ENCODE data around the gene PLCXD1.

PLCXD1 gene

GRCh38 chrX:334971-335757, 54.0 kb downstream of the PLCXD1 start:
- no peak for DNase-seq (ENCODE audit: low read depth in 2 of 2)

DNA sequence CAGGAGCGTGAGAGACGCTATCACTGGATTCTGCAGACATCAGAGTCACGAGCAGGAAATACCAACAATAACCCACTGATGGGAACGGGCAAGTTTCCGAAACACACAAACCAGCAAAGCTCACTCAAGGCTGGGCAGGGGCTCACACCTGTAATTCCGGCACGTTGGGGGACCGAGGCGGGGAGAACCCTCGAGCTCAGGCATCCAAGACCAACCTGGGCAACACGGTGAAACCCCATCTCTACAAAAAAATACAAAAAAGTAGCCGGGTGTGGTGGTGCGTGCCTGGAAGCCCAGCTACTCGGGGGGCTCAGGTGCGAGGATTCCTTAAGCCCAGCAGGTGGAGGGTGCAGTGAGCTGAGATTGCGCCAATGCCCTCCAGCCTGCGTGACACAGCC, 54.6 kb downstream of the PLCXD1 start:
- no peak for DNase-seq (ENCODE audit: low read depth in 2 of 2)

DNA sequence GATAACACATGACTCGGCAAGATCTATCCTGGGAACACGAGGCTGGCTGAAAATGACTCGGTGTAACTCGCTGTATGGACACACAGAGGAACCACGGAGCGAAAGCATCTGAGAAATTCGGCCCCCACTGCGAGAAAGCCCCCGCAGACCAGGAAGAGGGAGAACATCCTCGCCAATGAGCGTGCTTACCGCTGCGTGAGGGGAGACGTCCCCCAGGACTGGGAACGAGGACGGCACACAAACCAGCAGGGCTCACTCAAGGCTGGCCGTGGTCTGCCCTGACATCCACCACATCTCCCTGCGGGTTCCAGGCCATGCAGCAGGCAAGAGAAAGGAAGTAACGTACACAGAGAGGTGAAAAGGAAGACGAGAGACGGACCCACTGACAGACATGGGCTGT, 55.0 kb downstream of the PLCXD1 start:
- DNase-seq (ENCODE audit: low read depth in 2 of 2): no peak

DNA sequence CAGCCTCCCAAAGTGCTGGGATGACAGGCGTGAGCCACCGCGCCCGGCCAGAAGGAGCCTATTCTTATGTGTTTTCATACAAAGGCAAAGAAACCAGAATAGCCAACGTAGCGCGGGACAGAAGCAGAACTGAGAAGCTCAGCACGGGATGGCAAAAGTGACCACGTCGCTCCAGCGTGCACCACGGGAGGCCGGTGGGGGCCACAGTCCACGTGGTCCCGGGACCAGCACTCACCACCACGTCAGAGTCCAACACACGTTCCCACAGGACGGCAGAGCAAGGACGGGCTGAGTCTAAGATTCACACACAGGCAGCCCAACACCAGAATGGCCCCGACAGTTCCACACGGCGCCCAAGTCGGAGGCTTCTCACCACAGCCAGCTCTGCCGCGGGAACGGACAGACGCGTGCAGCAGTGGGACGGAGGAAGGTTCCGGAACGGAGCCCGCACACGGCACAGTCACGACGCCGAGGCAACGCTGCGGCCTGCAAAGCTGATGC, 56.2 kb downstream of the PLCXD1 start:
- DNase-seq (ENCODE audit: low read depth in 2 of 2): no peak

DNA sequence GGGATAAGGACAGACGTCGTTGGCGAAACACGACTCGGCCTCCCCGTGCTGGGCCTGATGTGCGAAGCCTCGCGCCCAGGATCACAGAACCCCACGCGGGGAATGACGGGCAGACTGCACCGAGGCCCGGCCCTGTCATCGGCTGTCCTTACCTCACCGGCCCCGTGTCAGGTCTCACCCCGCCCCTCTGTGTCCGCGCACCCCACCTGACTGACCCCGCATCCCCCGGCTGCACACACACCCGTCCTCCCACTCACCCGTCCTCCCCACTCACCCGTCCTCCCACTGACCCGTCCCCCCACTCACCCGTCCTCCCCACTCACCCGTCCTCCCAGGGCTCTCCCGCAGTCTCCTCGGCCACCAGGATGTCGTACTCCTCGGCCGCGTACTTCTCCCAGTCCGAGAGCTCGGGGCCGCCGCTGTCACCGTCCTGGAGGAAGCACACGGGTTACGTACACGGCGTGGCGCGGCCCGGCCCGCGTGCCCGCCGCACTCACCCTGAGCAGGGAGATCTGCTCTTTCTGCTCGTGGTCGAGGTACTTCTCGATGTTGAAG, 57.2 kb downstream of the PLCXD1 start:
- no peak for DNase-seq (ENCODE audit: low read depth in 2 of 2)

GRCh38 chrX:338836-339400, 57.7 kb downstream of the PLCXD1 start:
- no peak for DNase-seq (ENCODE audit: low read depth in 2 of 2)

- no peak for DNase-seq (ENCODE audit: low read depth in 2 of 2)
Measured at GRCh38 chrX:340121-340520, 58.9 kb downstream of the PLCXD1 start.

GRCh38 chrX:340641-341423, 59.7 kb downstream of the PLCXD1 start:
- DNase-seq (ENCODE audit: low read depth in 2 of 2): no peak

DNA sequence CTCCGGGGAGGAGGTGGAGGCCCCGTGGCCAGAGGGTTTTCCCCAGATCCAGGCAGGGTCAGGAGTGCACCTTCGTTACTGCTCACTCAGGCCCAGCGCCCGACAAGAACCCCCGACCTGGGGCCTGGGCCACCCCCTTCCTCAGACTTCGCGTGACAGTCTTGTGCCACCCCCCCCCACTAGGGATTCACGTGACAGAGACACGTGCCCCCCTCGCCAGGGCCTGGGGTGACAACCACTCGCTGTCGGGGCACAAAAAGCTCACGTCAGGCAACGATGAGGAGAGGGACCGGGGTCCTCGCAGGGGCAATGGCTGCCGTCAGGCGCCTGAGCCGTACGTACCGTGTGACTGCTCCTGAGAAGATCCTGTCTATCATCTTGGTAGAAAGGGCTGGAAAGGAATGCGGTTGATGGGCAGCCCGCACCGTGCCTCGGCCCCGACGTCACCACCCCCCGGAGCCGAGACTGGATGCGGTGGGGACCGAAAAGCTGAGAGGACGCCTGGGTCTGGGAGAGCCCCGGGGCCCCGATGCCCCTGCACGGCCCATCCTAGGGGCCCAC, 60.4 kb downstream of the PLCXD1 start:
- DNase-seq (ENCODE audit: low read depth in 2 of 2): no peak

- no peak for DNase-seq (ENCODE audit: low read depth in 2 of 2)
Measured at GRCh38 chrX:344371-344901, 63.3 kb downstream of the PLCXD1 start.

GRCh38 chrX:345020-345925, 64.1 kb downstream of the PLCXD1 start:
- no peak for DNase-seq (ENCODE audit: low read depth in 2 of 2)

DNA sequence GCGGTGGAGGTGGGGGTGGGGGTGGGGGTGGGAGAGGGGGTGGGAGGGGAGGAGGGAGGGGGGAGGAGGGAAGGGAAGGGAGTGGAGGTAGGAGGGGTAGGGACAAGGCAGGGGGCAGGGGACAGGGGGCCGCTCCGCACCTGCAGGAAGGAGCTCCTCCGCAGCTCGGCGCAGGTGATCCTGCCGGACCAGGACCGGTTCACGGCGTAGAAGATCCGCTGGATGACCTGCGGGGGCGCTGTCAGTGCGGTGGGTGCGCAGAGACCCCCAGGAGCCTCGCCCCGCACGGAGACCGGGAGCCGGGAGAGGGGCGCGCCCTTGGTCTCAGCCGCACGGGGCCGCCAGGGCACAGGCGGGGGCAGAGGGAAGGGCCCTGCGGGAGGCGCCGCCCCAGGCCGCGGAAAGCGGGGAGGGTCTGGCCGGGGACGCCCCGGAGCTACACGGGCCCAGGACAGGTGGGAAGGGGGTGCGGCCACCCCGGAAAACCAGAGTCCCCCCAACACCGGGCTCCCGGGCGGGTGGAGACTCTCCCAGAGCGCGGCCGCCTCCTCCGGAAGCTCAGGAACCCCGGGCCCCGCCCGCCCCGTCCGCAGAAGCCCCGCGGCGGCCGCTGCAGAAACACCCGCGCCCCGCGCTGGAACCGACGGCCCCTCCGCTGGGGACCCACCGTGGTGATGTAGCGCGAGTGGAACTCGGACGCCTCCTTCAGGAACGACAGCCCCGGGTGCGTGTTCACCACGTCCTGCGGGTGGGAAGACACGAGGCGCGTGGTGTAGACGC, 65.0 kb downstream of the PLCXD1 start:
- no peak for DNase-seq (ENCODE audit: low read depth in 2 of 2)

GRCh38 chrX:347351-348117, 66.4 kb downstream of the PLCXD1 start:
- DNase-seq (ENCODE audit: low read depth in 2 of 2): no peak

DNA sequence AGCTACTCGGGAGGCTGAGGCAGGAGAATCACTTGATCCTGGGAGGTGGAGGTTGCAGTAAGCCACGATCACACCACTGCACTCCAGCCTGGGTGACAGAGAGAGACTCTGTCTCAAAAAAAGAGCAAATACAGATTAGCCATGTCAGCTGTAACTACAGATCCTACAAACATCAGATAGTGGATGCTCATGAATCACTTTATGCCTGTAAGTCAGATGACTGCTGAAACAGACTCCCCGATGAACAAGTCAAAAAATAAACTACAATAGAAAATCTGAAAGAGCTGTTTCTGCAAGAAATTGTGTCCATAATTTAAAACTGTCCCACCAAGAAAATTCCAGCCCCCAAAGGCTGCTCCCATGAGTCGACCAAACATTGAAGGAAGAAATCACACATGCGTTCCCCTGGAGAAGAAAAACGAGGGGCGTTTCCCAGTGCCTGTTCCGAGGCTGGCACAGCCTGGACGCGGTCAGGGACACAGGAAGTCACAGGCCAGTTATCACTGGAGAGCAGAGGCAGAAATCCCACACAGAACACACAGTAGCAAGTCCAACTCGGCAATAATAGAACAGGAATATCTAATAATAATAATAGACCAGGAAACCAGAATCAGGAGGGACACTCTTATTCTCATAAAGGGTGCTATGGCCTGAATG, 67.4 kb downstream of the PLCXD1 start:
- no peak for DNase-seq (ENCODE audit: low read depth in 2 of 2)

DNA sequence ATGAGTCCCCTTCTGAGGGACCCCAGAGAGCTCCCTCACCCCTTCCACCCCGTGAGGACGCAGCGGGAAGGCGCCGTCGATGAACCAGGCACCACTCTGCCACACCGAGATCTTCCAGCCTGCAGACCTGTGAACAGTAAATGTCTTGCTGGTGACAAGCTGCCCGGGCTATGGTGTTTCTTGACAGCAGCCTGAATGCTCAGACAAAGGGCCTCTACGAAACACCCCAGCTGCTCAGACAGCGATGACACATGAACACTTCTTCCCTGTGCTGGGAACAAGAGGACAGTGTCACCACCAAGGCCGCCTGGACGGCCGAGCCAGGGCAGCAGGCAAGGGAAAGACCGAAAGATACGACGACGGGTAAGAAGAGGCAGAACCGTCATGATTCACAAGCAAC, 68.0 kb downstream of the PLCXD1 start:
- DNase-seq (ENCODE audit: low read depth in 2 of 2): no peak

DNA sequence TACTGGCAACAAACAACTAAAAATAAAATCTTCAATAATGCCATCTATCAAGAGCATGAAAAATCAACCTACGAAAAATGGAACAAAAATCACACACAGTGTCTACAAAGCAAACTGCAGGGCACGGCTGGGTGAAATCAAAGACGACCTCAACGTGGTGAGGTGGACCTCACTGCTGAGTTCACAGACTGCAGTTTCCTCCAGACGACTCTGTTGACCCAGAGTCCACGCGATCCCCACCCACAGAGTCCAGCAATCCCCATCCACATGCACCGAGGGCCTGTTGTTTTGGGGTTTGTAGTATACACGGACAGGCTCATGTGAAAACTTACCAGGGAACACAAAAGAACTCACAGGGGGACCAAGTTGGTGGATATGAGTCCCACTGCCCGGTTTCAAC, 68.5 kb downstream of the PLCXD1 start:
- no peak for DNase-seq (ENCODE audit: low read depth in 2 of 2)

GRCh38 chrX:350148-350533, 69.0 kb downstream of the PLCXD1 start:
- DNase-seq (ENCODE audit: low read depth in 2 of 2): no peak

DNA sequence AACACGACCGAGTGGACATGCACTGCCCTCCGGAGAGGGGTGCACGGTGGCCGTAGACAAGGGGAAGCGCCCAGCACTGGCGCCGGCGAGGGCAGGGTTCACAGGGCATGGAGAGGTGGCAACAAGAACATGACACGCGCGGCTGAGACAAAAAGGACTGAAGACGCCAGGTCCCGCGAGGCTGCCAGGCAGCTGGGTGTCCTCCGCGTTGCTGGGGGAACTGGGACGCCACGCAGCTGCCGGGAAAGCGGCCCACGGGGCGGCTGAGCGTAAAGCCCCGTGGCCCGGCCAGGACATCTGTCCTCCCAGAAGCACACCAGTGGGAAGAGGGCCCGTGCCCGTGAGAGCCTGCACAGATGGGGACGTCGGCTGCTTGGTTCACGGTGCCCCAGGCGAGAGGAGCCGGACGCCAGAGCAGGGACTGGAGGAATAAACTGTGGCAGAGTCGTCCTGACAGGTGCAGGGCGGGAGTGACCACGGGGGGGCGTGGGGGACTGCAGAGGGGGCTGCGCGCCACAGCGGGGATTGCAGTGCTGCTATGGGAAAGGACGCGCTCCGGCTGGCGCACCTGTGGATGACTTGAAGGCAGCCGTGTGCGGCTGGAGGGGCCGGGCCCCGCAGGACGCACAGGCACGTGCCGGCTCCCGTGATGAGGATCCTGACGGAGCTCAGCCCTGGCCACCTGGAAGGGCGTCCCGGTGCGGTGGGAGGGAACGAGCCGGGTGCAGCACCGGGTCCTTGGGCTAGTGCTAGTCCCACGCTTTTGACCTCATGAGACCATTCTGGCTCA, 69.5 kb downstream of the PLCXD1 start:
- DNase-seq (ENCODE audit: low read depth in 2 of 2): no peak
